ENCODE data around the gene JADE3. TPM values are rescaled to one million over a fixed set of nuclear protein-coding genes. Genes with fewer than 3 reads are reported as not detected.

The JADE3 gene
- total RNA-seq, 1 donor from 2014 or later: 22.5 TPM

- TF ChIP-seq CTCF (IDR thresholded peaks at IDR 0.05; ENCODE audit: unreplicated experiment): no peak
- Mint-ChIP-seq H3K27ac (no peak overlapping the region), H3K27me3 (no peaks in the 10 kb centered on the region), H3K36me3 (ENCODE audit: insufficient read depth) (peaks cover 5% of the 10 kb centered on the region), H3K9me3 (ENCODE audit: low read depth) (peaks cover 15% of the 10 kb centered on the region), H3K4me1 (ENCODE audit: low read depth) (peaks cover 31% of the 10 kb centered on the region), H3K4me3 (ENCODE audit: low read depth) (no peak overlapping the region)
- DNase-seq (ENCODE audit: low spot score, unreplicated experiment): no peak
Measured at GRCh38 chrX:46916273-46916672, 4.1 kb downstream of the JADE3 start.

GRCh38 chrX:46917622-46918021 lies 5.4 kb downstream of the JADE3 start:
- Mint-ChIP-seq H3K9me3 (ENCODE audit: low read depth) (peaks cover 22% of the 10 kb centered on the region), H3K27ac (no peak overlapping the region)

GRCh38 chrX:46918434-46918833 lies 6.2 kb downstream of the JADE3 start:
- Mint-ChIP-seq H3K27ac (peak overlapping the region; percentile 27), H3K4me1 (ENCODE audit: low read depth) (peaks cover 35% of the 10 kb centered on the region), H3K9me3 (ENCODE audit: low read depth) (peaks cover 23% of the 10 kb centered on the region), H3K4me3 (ENCODE audit: low read depth) (no peak overlapping the region), H3K27me3 (no peaks in the 10 kb centered on the region), H3K36me3 (ENCODE audit: insufficient read depth) (peaks cover 5% of the 10 kb centered on the region)
- TF ChIP-seq CTCF (IDR thresholded peaks at IDR 0.05; ENCODE audit: unreplicated experiment): no peak
- DNase-seq (ENCODE audit: low spot score, unreplicated experiment): no peak

More at GRCh38 chrX:46917622-46918021, 5.4 kb downstream of the JADE3 start:
- Mint-ChIP-seq H3K4me1 (ENCODE audit: low read depth) (peaks cover 35% of the 10 kb centered on the region), H3K36me3 (ENCODE audit: insufficient read depth) (peaks cover 5% of the 10 kb centered on the region), H3K4me3 (ENCODE audit: low read depth) (no peak overlapping the region), H3K27me3 (no peaks in the 10 kb centered on the region)
- TF ChIP-seq CTCF (IDR thresholded peaks at IDR 0.05; ENCODE audit: unreplicated experiment): no peak
- no peak for DNase-seq (ENCODE audit: low spot score, unreplicated experiment)

- no peak for DNase-seq (ENCODE audit: low spot score, unreplicated experiment)
- H3K36me3 Mint-ChIP-seq (ENCODE audit: insufficient read depth): peaks cover 5% of the 10 kb centered on the region
- H3K4me3 Mint-ChIP-seq (ENCODE audit: low read depth): no peak overlapping the region
- peaks cover 24% of the 10 kb centered on the region for H3K4me1 Mint-ChIP-seq (ENCODE audit: low read depth)
- no peak overlapping the region for H3K27ac Mint-ChIP-seq
- H3K27me3 Mint-ChIP-seq: no peaks in the 10 kb centered on the region
- peaks cover 23% of the 10 kb centered on the region for H3K9me3 Mint-ChIP-seq (ENCODE audit: low read depth)
- no peak for TF ChIP-seq CTCF (IDR thresholded peaks at IDR 0.05; ENCODE audit: unreplicated experiment)
Measured at GRCh38 chrX:46920235-46920634, 8.0 kb downstream of the JADE3 start.

GRCh38 chrX:46922611-46923010 lies 10.4 kb downstream of the JADE3 start:
- DNase-seq (ENCODE audit: low spot score, unreplicated experiment): no peak
- Mint-ChIP-seq H3K4me1 (ENCODE audit: low read depth) (peaks cover 14% of the 10 kb centered on the region), H3K9me3 (ENCODE audit: low read depth) (peaks cover 20% of the 10 kb centered on the region), H3K4me3 (ENCODE audit: low read depth) (no peak overlapping the region), H3K27me3 (no peaks in the 10 kb centered on the region), H3K36me3 (ENCODE audit: insufficient read depth) (peaks cover 7% of the 10 kb centered on the region), H3K27ac (no peak overlapping the region)
- no peak for TF ChIP-seq CTCF (IDR thresholded peaks at IDR 0.05; ENCODE audit: unreplicated experiment)
